Activated naive CD4-positive, alpha-beta T cell treated with anti-CD3 and anti-CD28 coated beads, Interleukin-2, amount 50 U/mL, for 24 hours (primary cell): ENCODE data around the gene MKI67.

Experiments used
- H3K27ac Mint-ChIP-seq: one replicate; pipeline ENCODE4 v1.8.0; 2021; ENCODE audit warnings: mild to moderate bottlenecking, mixed read lengths
- H3K27me3 Mint-ChIP-seq: one replicate; pipeline ENCODE4 v1.8.0; 2021; ENCODE audit warnings: mixed read lengths
- H3K36me3 Mint-ChIP-seq: one replicate; pipeline ENCODE4 v1.8.0; 2021; ENCODE audit warnings: mixed read lengths
- H3K4me1 Mint-ChIP-seq: one replicate; pipeline ENCODE4 v1.8.0; 2021; ENCODE audit warnings: mixed read lengths
- H3K4me3 Mint-ChIP-seq: one replicate; pipeline ENCODE4 v1.8.0; 2021; ENCODE audit warnings: mild to moderate bottlenecking, mixed read lengths
- H3K9me3 Mint-ChIP-seq: one replicate; pipeline ENCODE4 v1.8.0; 2021; ENCODE audit warnings: mixed read lengths

The MKI67 gene

GRCh38 chr10:128125416-128125943, 743 bp downstream of the MKI67 start:
- H3K4me3 Mint-ChIP-seq: peak overlapping the region; percentile 85
- no peaks in the 10 kb centered on the region for H3K9me3 Mint-ChIP-seq
- H3K27ac Mint-ChIP-seq: peak overlapping the region; percentile 43
- no peaks in the 10 kb centered on the region for H3K36me3 Mint-ChIP-seq
- H3K27me3 Mint-ChIP-seq: peaks cover 29% of the 10 kb centered on the region
- H3K4me1 Mint-ChIP-seq: peaks cover 16% of the 10 kb centered on the region

DNA sequence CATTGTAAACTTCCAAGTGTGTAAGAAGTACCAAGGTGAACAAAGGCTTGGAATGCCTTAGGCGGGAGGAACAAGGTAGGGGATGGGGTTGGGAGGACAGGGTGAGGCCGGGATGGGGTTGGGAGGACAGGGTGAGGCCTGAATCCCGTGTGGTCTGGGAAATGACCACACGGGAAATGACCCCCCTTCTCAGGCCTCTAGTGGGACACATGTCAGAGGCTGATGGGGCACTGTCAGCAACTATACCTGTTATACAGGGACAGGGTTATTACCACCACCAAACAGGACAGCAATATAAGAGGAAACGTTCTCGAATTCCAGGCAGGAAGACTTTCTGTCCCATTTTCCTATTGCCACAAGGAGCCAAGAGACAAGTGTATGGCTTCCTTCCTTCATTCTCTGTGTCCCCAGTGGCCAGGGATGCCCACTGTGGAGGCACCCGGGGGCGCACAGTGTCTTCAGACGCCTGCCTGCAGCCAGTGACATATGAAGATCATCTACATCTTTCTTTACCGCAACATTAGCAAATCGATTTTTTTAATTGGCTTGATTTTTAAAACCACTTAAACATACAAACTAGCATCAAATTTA, 1.3 kb downstream of the MKI67 start:
- no peaks in the 10 kb centered on the region for H3K36me3 Mint-ChIP-seq
- peaks cover 29% of the 10 kb centered on the region for H3K27me3 Mint-ChIP-seq
- no peak overlapping the region for H3K27ac Mint-ChIP-seq
- no peaks in the 10 kb centered on the region for H3K9me3 Mint-ChIP-seq
- H3K4me1 Mint-ChIP-seq: peaks cover 16% of the 10 kb centered on the region
- H3K4me3 Mint-ChIP-seq: peak overlapping the region; percentile 85

- peaks cover 29% of the 10 kb centered on the region for H3K27me3 Mint-ChIP-seq
- no peak overlapping the region for H3K4me3 Mint-ChIP-seq
- H3K9me3 Mint-ChIP-seq: no peaks in the 10 kb centered on the region
- no peak overlapping the region for H3K27ac Mint-ChIP-seq
- H3K36me3 Mint-ChIP-seq: no peaks in the 10 kb centered on the region
- peaks cover 16% of the 10 kb centered on the region for H3K4me1 Mint-ChIP-seq
Measured at GRCh38 chr10:128123846-128124245, 2.4 kb downstream of the MKI67 start.

DNA sequence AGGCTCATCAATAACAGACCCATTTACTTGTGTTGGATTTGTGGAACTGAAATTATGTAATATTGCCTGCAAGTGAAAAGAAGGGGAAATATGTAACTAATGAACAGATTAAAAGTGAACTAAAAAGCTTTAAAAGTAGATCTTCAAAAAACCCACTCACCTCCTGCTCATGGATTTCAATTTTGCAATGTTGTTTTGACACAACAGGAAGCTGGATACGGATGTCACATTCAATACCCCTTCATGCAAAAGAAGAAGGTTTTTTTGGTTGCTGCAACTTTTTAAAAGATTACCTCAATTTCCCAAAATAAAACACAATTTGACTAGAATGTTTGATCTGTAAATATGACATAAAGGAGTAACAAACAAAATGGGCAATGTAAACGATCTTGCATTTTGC, 3.3 kb downstream of the MKI67 start:
- no peaks in the 10 kb centered on the region for H3K36me3 Mint-ChIP-seq
- peaks cover 16% of the 10 kb centered on the region for H3K4me1 Mint-ChIP-seq
- H3K27me3 Mint-ChIP-seq: peaks cover 29% of the 10 kb centered on the region
- H3K4me3 Mint-ChIP-seq: no peak overlapping the region
- H3K9me3 Mint-ChIP-seq: no peaks in the 10 kb centered on the region
- no peak overlapping the region for H3K27ac Mint-ChIP-seq

- no peak overlapping the region for H3K27ac Mint-ChIP-seq
- peaks cover 29% of the 10 kb centered on the region for H3K27me3 Mint-ChIP-seq
- peaks cover 11% of the 10 kb centered on the region for H3K4me1 Mint-ChIP-seq
- no peak overlapping the region for H3K4me3 Mint-ChIP-seq
- no peaks in the 10 kb centered on the region for H3K36me3 Mint-ChIP-seq
- no peaks in the 10 kb centered on the region for H3K9me3 Mint-ChIP-seq
Measured at GRCh38 chr10:128121750-128122412, 4.3 kb downstream of the MKI67 start.

DNA sequence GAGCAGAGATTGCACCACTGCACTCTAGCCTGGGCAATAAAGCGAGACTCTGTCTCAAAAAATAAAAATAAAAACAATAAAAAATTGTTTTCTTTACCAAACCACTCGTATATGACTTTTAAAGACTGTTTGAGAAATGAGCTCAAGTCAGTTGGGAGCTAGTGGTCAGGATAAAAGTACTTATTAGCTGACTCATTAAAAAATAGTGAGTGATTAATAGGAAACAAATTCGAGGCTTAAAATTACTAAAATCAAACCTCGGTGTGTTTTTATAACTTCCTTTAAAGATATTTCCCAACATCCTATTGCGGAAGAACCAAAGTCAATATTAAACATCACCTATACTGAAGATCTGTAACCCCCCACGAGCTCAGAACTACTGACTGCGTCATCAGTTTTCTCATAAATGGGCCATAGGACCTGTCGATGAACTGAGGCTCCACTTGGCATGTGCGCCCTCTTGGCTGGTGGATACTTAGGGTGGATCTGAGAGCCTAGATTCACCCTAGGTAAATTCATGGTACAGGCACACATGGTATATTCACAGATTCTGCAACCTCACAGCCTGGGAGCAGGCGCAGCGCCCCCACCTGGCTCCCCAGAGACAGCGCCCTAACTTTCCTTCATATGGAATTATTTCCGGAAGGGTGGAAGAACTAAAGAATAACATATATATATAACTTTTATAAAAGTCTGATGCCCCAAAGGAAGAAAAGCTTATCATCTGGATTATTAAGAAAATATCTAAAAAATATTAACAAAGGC, 9.2 kb downstream of the MKI67 start:
- H3K27ac Mint-ChIP-seq: no peak overlapping the region
- H3K27me3 Mint-ChIP-seq: peaks cover 7% of the 10 kb centered on the region
- no peaks in the 10 kb centered on the region for H3K36me3 Mint-ChIP-seq
- H3K4me1 Mint-ChIP-seq: no peaks in the 10 kb centered on the region
- H3K4me3 Mint-ChIP-seq: no peak overlapping the region
- no peaks in the 10 kb centered on the region for H3K9me3 Mint-ChIP-seq

DNA sequence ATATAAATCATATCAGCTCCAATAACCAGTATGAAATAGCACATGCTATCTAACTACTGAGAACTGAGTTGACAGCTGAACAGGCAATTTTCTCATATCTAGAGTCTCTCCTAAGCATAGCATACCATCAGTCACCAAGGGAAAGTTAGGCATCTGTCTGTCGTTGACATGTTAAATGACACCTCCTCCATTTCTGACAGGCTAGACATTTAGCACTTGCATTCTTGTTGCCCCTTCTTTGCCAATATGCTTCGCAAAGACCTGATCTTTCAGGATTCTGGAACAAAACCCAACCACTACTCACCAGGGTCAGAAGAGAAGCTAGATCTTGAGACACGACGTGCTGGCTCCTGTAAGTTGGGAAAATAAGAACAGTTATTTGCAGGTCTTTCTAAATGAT, 10.0 kb downstream of the MKI67 start:
- Mint-ChIP-seq H3K36me3 (no peaks in the 10 kb centered on the region), H3K9me3 (no peaks in the 10 kb centered on the region), H3K27ac (no peak overlapping the region), H3K27me3 (peaks cover 6% of the 10 kb centered on the region), H3K4me1 (no peaks in the 10 kb centered on the region), H3K4me3 (no peak overlapping the region)

GRCh38 chr10:128115356-128115755, 10.9 kb downstream of the MKI67 start:
- H3K4me1 Mint-ChIP-seq: no peaks in the 10 kb centered on the region
- no peak overlapping the region for H3K4me3 Mint-ChIP-seq
- no peak overlapping the region for H3K27ac Mint-ChIP-seq
- H3K27me3 Mint-ChIP-seq: no peaks in the 10 kb centered on the region
- H3K36me3 Mint-ChIP-seq: no peaks in the 10 kb centered on the region
- H3K9me3 Mint-ChIP-seq: no peaks in the 10 kb centered on the region

DNA sequence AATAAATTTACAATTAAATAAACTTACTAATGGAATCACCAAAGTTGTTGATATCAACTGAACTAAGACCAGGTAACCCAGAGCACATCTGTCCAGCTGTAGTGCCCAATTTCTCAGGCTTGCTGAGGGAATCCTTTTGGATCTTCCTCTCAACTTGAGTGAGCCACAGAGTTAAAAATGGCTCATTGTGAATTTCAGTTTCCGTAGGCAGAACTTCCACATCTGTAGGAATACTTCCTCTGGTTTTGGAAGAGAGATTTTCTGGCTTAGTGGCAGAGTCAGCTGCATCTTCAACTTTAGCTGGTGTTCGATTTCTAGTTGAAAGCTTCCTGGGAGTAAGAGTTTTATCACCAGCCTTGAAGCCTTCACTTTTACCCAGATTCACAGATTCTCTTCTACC, 11.3 kb downstream of the MKI67 start:
- H3K27ac Mint-ChIP-seq: no peak overlapping the region
- H3K9me3 Mint-ChIP-seq: no peaks in the 10 kb centered on the region
- H3K36me3 Mint-ChIP-seq: no peaks in the 10 kb centered on the region
- no peaks in the 10 kb centered on the region for H3K4me1 Mint-ChIP-seq
- H3K4me3 Mint-ChIP-seq: no peak overlapping the region
- H3K27me3 Mint-ChIP-seq: no peaks in the 10 kb centered on the region

- no peak overlapping the region for H3K4me3 Mint-ChIP-seq
- no peaks in the 10 kb centered on the region for H3K27me3 Mint-ChIP-seq
- no peaks in the 10 kb centered on the region for H3K36me3 Mint-ChIP-seq
- H3K9me3 Mint-ChIP-seq: no peaks in the 10 kb centered on the region
- H3K27ac Mint-ChIP-seq: no peak overlapping the region
- H3K4me1 Mint-ChIP-seq: no peaks in the 10 kb centered on the region
Measured at GRCh38 chr10:128113026-128113425, 13.2 kb downstream of the MKI67 start.

- Mint-ChIP-seq H3K4me1 (no peaks in the 10 kb centered on the region), H3K36me3 (no peaks in the 10 kb centered on the region), H3K4me3 (no peak overlapping the region), H3K27ac (no peak overlapping the region), H3K27me3 (no peaks in the 10 kb centered on the region), H3K9me3 (no peaks in the 10 kb centered on the region)
Measured at GRCh38 chr10:128111696-128112095, 14.5 kb downstream of the MKI67 start.

GRCh38 chr10:128110339-128110738, 15.9 kb downstream of the MKI67 start:
- Mint-ChIP-seq H3K4me3 (no peak overlapping the region), H3K36me3 (no peaks in the 10 kb centered on the region), H3K4me1 (no peaks in the 10 kb centered on the region), H3K9me3 (no peaks in the 10 kb centered on the region), H3K27me3 (no peaks in the 10 kb centered on the region), H3K27ac (no peak overlapping the region)

DNA sequence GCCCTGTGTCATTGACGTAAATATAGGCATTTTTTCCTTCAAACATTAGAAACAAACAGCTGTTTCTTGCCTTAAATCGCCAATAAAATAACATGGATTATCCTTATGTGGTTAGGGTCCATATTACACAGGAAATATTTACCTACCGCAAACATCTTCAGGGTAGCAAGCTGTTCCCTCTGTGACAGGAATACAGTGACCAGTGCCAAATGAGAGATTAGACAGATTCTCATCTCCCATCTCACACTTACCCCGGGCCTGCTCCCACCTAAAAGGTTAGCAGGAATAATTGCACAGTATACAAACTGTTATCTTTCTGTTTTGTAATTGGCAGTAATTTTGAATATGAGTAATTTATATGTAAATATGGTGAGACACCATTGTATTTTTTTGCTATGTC, 16.5 kb downstream of the MKI67 start:
- H3K27ac Mint-ChIP-seq: no peak overlapping the region
- H3K36me3 Mint-ChIP-seq: no peaks in the 10 kb centered on the region
- H3K4me1 Mint-ChIP-seq: peaks cover 5% of the 10 kb centered on the region
- no peaks in the 10 kb centered on the region for H3K9me3 Mint-ChIP-seq
- H3K27me3 Mint-ChIP-seq: no peaks in the 10 kb centered on the region
- H3K4me3 Mint-ChIP-seq: no peak overlapping the region

DNA sequence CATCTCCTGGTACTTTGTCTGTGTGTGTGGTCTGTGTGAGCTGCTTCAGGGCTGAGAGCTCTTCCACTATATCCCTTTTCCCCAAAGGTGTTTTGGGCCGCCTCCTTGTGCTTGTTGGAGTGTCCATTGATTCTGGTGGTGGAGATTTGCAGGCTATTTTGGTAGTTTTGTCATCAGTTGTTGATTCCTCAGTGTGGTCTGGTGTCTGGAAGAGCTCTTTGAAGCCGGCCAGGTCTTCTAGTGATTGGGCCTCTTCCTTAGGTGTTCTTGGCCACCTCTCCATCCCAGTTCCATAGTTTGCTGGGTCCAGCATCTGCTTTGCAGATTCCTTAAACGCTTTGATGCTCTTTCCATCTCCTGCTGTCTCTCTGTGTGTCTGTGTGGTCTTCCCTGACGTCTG, 20.8 kb downstream of the MKI67 start:
- no peaks in the 10 kb centered on the region for H3K27me3 Mint-ChIP-seq
- peaks cover 40% of the 10 kb centered on the region for H3K4me1 Mint-ChIP-seq
- no peaks in the 10 kb centered on the region for H3K9me3 Mint-ChIP-seq
- H3K27ac Mint-ChIP-seq: no peak overlapping the region
- no peaks in the 10 kb centered on the region for H3K36me3 Mint-ChIP-seq
- no peak overlapping the region for H3K4me3 Mint-ChIP-seq

- Mint-ChIP-seq H3K27ac (peak overlapping the region; percentile 79), H3K4me1 (peaks cover 40% of the 10 kb centered on the region), H3K27me3 (no peaks in the 10 kb centered on the region), H3K4me3 (peak overlapping the region; percentile 45), H3K36me3 (no peaks in the 10 kb centered on the region), H3K9me3 (no peaks in the 10 kb centered on the region)
Measured at GRCh38 chr10:128103229-128103714, 23.0 kb downstream of the MKI67 start.
